VCaP (cell line): ENCODE measurements around the gene LCT.
"Not testable (repeated sequence)": the region's sequence is repeated elsewhere in the genome, so short reads cannot be mapped to it uniquely, and the experiment has no call there.

ENCODE experiments used
- H3K27ac ChIP-seq: fragments of 450-650 bp; 2 replicates; pipeline ENCODE4 v1.5.1; 2017
- CTCF ChIP-seq: fragments of 450-650 bp; conservative IDR thresholded peaks from 2 replicates; pipeline ENCODE4 v1.5.1; 2017; ENCODE audit warnings: mild to moderate bottlenecking, moderate library complexity

The LCT gene

GRCh38 chr2:135821190-135821589 is 15.8 kb downstream of the LCT start:
- no peak for TF ChIP-seq CTCF
- no peak overlapping the region for H3K27ac ChIP-seq

GRCh38 chr2:135820003-135820618 is 16.9 kb downstream of the LCT start:
- no peak for TF ChIP-seq CTCF
- no peak overlapping the region for H3K27ac ChIP-seq

GRCh38 chr2:135818937-135819610 is 17.9 kb downstream of the LCT start:
- H3K27ac ChIP-seq, result no peak overlapping the region
- peak; percentile 47 for TF ChIP-seq CTCF

GRCh38 chr2:135817951-135818350 is 19.0 kb downstream of the LCT start:
- TF ChIP-seq CTCF, result no peak
- H3K27ac ChIP-seq, result no peak overlapping the region

GRCh38 chr2:135817466-135817865 is 19.5 kb downstream of the LCT start:
- no peak overlapping the region for H3K27ac ChIP-seq

GRCh38 chr2:135815269-135815668 is 21.7 kb downstream of the LCT start:
- TF ChIP-seq CTCF, result no peak
- H3K27ac ChIP-seq, result no peak overlapping the region

More at GRCh38 chr2:135817466-135817865, 19.5 kb downstream of the LCT start:
- TF ChIP-seq CTCF, result no peak

GRCh38 chr2:135812907-135813511 is 24.0 kb downstream of the LCT start:
- TF ChIP-seq CTCF, result no peak
- H3K27ac ChIP-seq, result no peak overlapping the region

GRCh38 chr2:135807874-135808273 is 29.1 kb downstream of the LCT start:
- H3K27ac ChIP-seq, result not testable (repeated sequence)
